Spleen (tissue), 11 donors: ENCODE data around the gene AFF4. TPM values are rescaled to one million over a fixed set of nuclear protein-coding genes. Genes with fewer than 3 reads are reported as not detected.

Source experiments
- DNase-seq: peaks from one replicate; pipeline ENCODE4 v3.0.0-alpha.2; 2020
- H3K27ac ChIP-seq, 8 donors: fragments of 200-600 bp; sonication (generic) in 7 of 8; 1 replicate in 4 of 8; 2 replicates in 4 of 8; pipeline versions ENCODE4 v1.5.0 to v1.8.0; 2016 to 2021; ENCODE audit warnings: inconsistent platforms in 4 of 8, mild to moderate bottlenecking in 4 of 8, moderate library complexity in 1 of 8
- H3K27me3 ChIP-seq, 7 donors: fragments of 200-600 bp; sonication (generic) in 6 of 7; replicated peaks in 1 of 7; 1 replicate in 4 of 7; 2 replicates in 3 of 7; pipeline versions ENCODE4 v1.5.0 to v1.8.0; 2016 to 2021; ENCODE audit warnings: inconsistent platforms in 3 of 7, mild to moderate bottlenecking in 1 of 7
- H3K36me3 ChIP-seq, 6 donors: fragments of 200-600 bp; sonication (generic) in 5 of 6; 1 replicate in 4 of 6; 2 replicates in 2 of 6; pipeline versions ENCODE4 v1.5.0 to v1.8.0; 2016 to 2021; ENCODE audit warnings: inconsistent platforms in 2 of 6
- H3K4me1 ChIP-seq, 6 donors: fragments of 200-600 bp; sonication (generic) in 5 of 6; 1 replicate in 3 of 6; 2 replicates in 3 of 6; pipeline versions ENCODE4 v1.5.0 to v1.8.0; 2016 to 2021; ENCODE audit warnings: inconsistent platforms in 3 of 6
- H3K4me3 ChIP-seq, 8 donors: fragments of 200-600 bp; sonication (generic) in 7 of 8; 1 replicate in 4 of 8; 2 replicates in 4 of 8; pipeline versions ENCODE4 v1.5.0 to v1.8.0; 2016 to 2021; ENCODE audit warnings: inconsistent platforms in 4 of 8, mild to moderate bottlenecking in 4 of 8, moderate library complexity in 2 of 8
- H3K9me3 ChIP-seq, 8 donors: fragments of 200-600 bp; sonication (generic) in 7 of 8; 1 replicate in 4 of 8; 2 replicates in 4 of 8; pipeline versions ENCODE4 v1.5.0 to v1.8.0; 2016 to 2021; ENCODE audit warnings: inconsistent platforms in 4 of 8
- CTCF ChIP-seq, 11 experiments: fragments of 200-600 bp in 7 of 11; fragments of 450-650 bp in 4 of 11; sonication (generic) in 4 of 11; IDR thresholded peaks in 8 of 11; conservative IDR thresholded peaks in 3 of 11; 1 replicate in 7 of 11; 2 replicates in 4 of 11; pipeline versions ENCODE4 v1.4.0 to v1.8.0; 2016 to 2021; ENCODE audit warnings: antibody characterized with exemption in 11 of 11, inconsistent platforms in 4 of 11, mild to moderate bottlenecking in 1 of 11
- POLR2A ChIP-seq, 3 donors: fragments of 450-650 bp; IDR thresholded peaks; one replicate each; pipeline ENCODE4 v1.5.1; 2017; ENCODE audit warnings: antibody characterized with exemption in 3 of 3, mild to moderate bottlenecking in 1 of 3
- POLR2AphosphoS5 ChIP-seq, 3 donors: sonication (generic); formaldehyde crosslinking; IDR thresholded peaks; one replicate each; pipeline ENCODE4 v1.5.1; 2017; ENCODE audit warnings: antibody characterized with exemption in 3 of 3
- WGBS, 5 donors: extraction: QIAGEN DNeasy Blood & Tissue Kit in 3 of 5; methylation state at CpG; one replicate each; pipeline versions ENCODE4 v1.1.5 to v1.1.7; 2013 to 2018; 5-methylcytosine and 5-hydroxymethylcytosine counted together
- intact Hi-C: fragments of 100-400 bp; cut with DNase I; formaldehyde crosslinking; loops from one replicate; pipeline ENCODE4 v1.15.0; 2023; ENCODE audit warnings: low total_unique reads
- polyA plus RNA-seq, 3 donors: library from polyadenylated mRNA; stranded (reverse); fragments of 200-250 nt; gene quantifications; one replicate each; pipeline ENCODE4 v1.2.1, GENCODE V29; 2013
- total RNA-seq, 7 donors: library from RNA; depleted of rRNA in 3 of 7; stranded (reverse); fragments of >200 nt in 3 of 7; fragmentation: NEBNext Ultra II Directional in 4 of 7; extraction: Animal tissue kit (Norgen Biotek cat#: 25700) in 4 of 7; gene quantifications; one replicate each; pipeline versions ENCODE4 v1.1.0 to v1.2.1, GENCODE V29; 2016 to 2021
- donor health status: healthy with polysubstance abuse.
- donor health status: DM: no; HTN: no; CAD: no; lungs with moderate emphysema.
- donor health status: DM: no; HTN: no; CAD: no.
- donor health status: Bipolar disorder and iron deficiency.
- donor health status: healthy.
- donor health status: DM: no; HTN: no; CAD: no.
- donor health status: DM: yes; HTN: yes; CAD: no.

Gene AFF4
- total and polyA plus RNA-seq, 10 donors, result 5.1 to 84.3 (median 65.1) TPM

- intact Hi-C loops, result no loop called here
- Histone ChIP-seq H3K27ac (no peak overlapping the region), H3K4me1 (no peaks in the 10 kb centered on the region), H3K9me3 (no peaks in the 10 kb centered on the region), H3K36me3 (peaks cover 0 to 81% (median 38%) of the 10 kb centered on the region in 6 donors), H3K4me3 (no peak overlapping the region), H3K27me3 (no peaks in the 10 kb centered on the region)
- DNase-seq, result no peak
- TF ChIP-seq POLR2AphosphoS5 (IDR thresholded peaks at IDR 0.05), result no peak
- no peak for TF ChIP-seq POLR2A (IDR thresholded peaks at IDR 0.05)
- TF ChIP-seq CTCF (IDR thresholded peaks at IDR 0.05 in 8 of 11, conservative IDR thresholded peaks at IDR 0.05 in 3 of 11), result no peak
- 96 to 100% (median 98%) methylated on average over 3 of the region's 3 CpGs for WGBS, 5 donors
Measured at GRCh38 chr5:132901730-132902129, 61.7 kb downstream of the AFF4 start.

- Histone ChIP-seq H3K9me3 (no peaks in the 10 kb centered on the region), H3K27me3 (no peaks in the 10 kb centered on the region), H3K36me3 (peaks cover 0 to 88% (median 45%) of the 10 kb centered on the region in 6 donors), H3K4me1 (no peaks in the 10 kb centered on the region), H3K27ac (no peak overlapping the region), H3K4me3 (no peak overlapping the region)
- no peak for DNase-seq
- TF ChIP-seq POLR2A (IDR thresholded peaks at IDR 0.05) (no peak), CTCF (IDR thresholded peaks at IDR 0.05 in 8 of 11, conservative IDR thresholded peaks at IDR 0.05 in 3 of 11) (no peak), POLR2AphosphoS5 (IDR thresholded peaks at IDR 0.05) (no peak)
- intact Hi-C loops, result no loop called here
- WGBS, 5 donors, result 89 to 96% (median 93%) methylated on average over 4 of the region's 4 CpGs
Measured at GRCh38 chr5:132901036-132901435, 62.4 kb downstream of the AFF4 start.

- Histone ChIP-seq H3K27ac (no peak overlapping the region), H3K36me3 (peaks cover 0 to 100% (median 66%) of the 10 kb centered on the region in 6 donors), H3K4me1 (no peaks in the 10 kb centered on the region), H3K9me3 (no peaks in the 10 kb centered on the region), H3K4me3 (no peak overlapping the region), H3K27me3 (no peaks in the 10 kb centered on the region)
- DNase-seq, result no peak
- TF ChIP-seq CTCF (IDR thresholded peaks at IDR 0.05 in 8 of 11, conservative IDR thresholded peaks at IDR 0.05 in 3 of 11) (no peak), POLR2AphosphoS5 (IDR thresholded peaks at IDR 0.05) (no peak), POLR2A (IDR thresholded peaks at IDR 0.05) (no peak)
- WGBS, 5 donors, result 69 to 81% (median 78%) methylated on average over 3 of the region's 3 CpGs
- intact Hi-C loops, result no loop called here
Measured at GRCh38 chr5:132898094-132898493, 65.3 kb downstream of the AFF4 start.

GRCh38 chr5:132896685-132897084 is 66.7 kb downstream of the AFF4 start:
- H3K27me3 ChIP-seq, result no peaks in the 10 kb centered on the region
- H3K4me3 ChIP-seq, result no peak overlapping the region
- WGBS, 5 donors, result 83 to 87% (median 85%) methylated on average over 7 of the region's 7 CpGs
- DNase-seq, result no peak
- no peak overlapping the region for H3K27ac ChIP-seq
- no peaks in the 10 kb centered on the region for H3K9me3 ChIP-seq
- no peaks in the 10 kb centered on the region for H3K4me1 ChIP-seq
- intact Hi-C loops, result no loop called here
- TF ChIP-seq CTCF (IDR thresholded peaks at IDR 0.05 in 8 of 11, conservative IDR thresholded peaks at IDR 0.05 in 3 of 11), result no peak
- TF ChIP-seq POLR2AphosphoS5 (IDR thresholded peaks at IDR 0.05), result no peak
- TF ChIP-seq POLR2A (IDR thresholded peaks at IDR 0.05), result no peak
- H3K36me3 ChIP-seq, result peaks cover 2 to 100% (median 72%) of the 10 kb centered on the region in 6 donors
